GM18873 (cell line): ENCODE measurements around the gene RNF111.
"Not testable (repeated sequence)": the region's sequence is repeated elsewhere in the genome, so short reads cannot be mapped to it uniquely, and the experiment has no call there.

ENCODE experiments used
- ATAC-seq: cut with Tn5 transposase; IDR thresholded peaks from one replicate; pipeline ENCODE4 v1.9.1; 2021; ENCODE audit warnings: mild to moderate bottlenecking, moderate library complexity, moderate number of reproducible peaks; ENCODE audit not compliant: unreplicated experiment, low FRiP score

RNF111 gene

GRCh38 chr15:58999694-59000093 is 12.2 kb downstream of the RNF111 start:
- no peak for ATAC-seq

- not testable (repeated sequence) for ATAC-seq
These were observed 12.8 kb downstream of the RNF111 start for GRCh38 chr15:59000251-59000650.

- ATAC-seq = no peak
These were observed 14.5 kb downstream of the RNF111 start for GRCh38 chr15:59001946-59002345.

GRCh38 chr15:59002418-59002859 is 15.0 kb downstream of the RNF111 start:
- no peak for ATAC-seq

GRCh38 chr15:59005579-59005978 is 18.1 kb downstream of the RNF111 start:
- ATAC-seq = no peak

- no peak for ATAC-seq
These were observed 20.6 kb downstream of the RNF111 start for GRCh38 chr15:59008086-59008485.

GRCh38 chr15:59011262-59011952 is 23.9 kb downstream of the RNF111 start:
- no peak for ATAC-seq

GRCh38 chr15:59013246-59013873 is 25.9 kb downstream of the RNF111 start:
- no peak for ATAC-seq

- ATAC-seq = no peak
These were observed 26.6 kb downstream of the RNF111 start for GRCh38 chr15:59014068-59014467.

- no peak for ATAC-seq
These were observed 30.0 kb downstream of the RNF111 start for GRCh38 chr15:59017449-59017848.

- ATAC-seq = no peak
These were observed 31.4 kb downstream of the RNF111 start for GRCh38 chr15:59018833-59019232.

- no peak for ATAC-seq
These were observed 32.9 kb downstream of the RNF111 start for GRCh38 chr15:59020322-59020721.

- no peak for ATAC-seq
These were observed 34.7 kb downstream of the RNF111 start for GRCh38 chr15:59022188-59022587.

- no peak for ATAC-seq
These were observed 38.7 kb downstream of the RNF111 start for GRCh38 chr15:59026207-59026606.

GRCh38 chr15:59028387-59028955 is 41.0 kb downstream of the RNF111 start:
- no peak for ATAC-seq

- ATAC-seq = no peak
These were observed 42.1 kb downstream of the RNF111 start for GRCh38 chr15:59029554-59029953.

- no peak for ATAC-seq
These were observed 47.7 kb downstream of the RNF111 start for GRCh38 chr15:59035201-59035600.

GRCh38 chr15:59039225-59039624 is 51.8 kb downstream of the RNF111 start:
- ATAC-seq = no peak

GRCh38 chr15:59042041-59042440 is 54.6 kb downstream of the RNF111 start:
- no peak for ATAC-seq

- no peak for ATAC-seq
These were observed 61.4 kb downstream of the RNF111 start for GRCh38 chr15:59048897-59049296.

GRCh38 chr15:59051873-59052861 is 64.7 kb downstream of the RNF111 start:
- ATAC-seq = no peak
